Right lobe of liver (tissue), 6 donors: ENCODE results near the gene PSMB7. TPM values are rescaled to one million over a fixed set of nuclear protein-coding genes. Genes with fewer than 3 reads are reported as not detected.

Source experiments
- ATAC-seq, 4 donors: fragments of 200-7000 bp; cut with Tn5 transposase; one replicate each; pipeline ENCODE4 v1.9.1; 2020; ENCODE audit warnings: mild to moderate bottlenecking in 4 of 4, moderate library complexity in 4 of 4
- DNase-seq, 3 donors: peaks; one replicate each; pipeline ENCODE4 v3.0.0-alpha.2; 2020
- H3K27ac ChIP-seq, 3 donors: fragments of 200-600 bp; one replicate each; pipeline ENCODE4 v1.8.0; 2022
- H3K27me3 ChIP-seq, 2 donors: fragments of 200-600 bp; one replicate each; pipeline ENCODE4 v1.8.0; 2022
- H3K36me3 ChIP-seq, 4 donors: fragments of 200-600 bp; sonication (generic) in 1 of 4; one replicate each; pipeline versions ENCODE4 v1.5.1 to v1.8.0; 2017 to 2022; ENCODE audit warnings: control low read depth in 1 of 4
- H3K4me1 ChIP-seq, 4 donors: fragments of 200-600 bp; sonication (generic) in 1 of 4; one replicate each; pipeline versions ENCODE4 v1.5.1 to v1.8.0; 2017 to 2022; ENCODE audit warnings: control low read depth in 1 of 4
- H3K4me3 ChIP-seq, 3 donors: fragments of 200-600 bp; one replicate each; pipeline ENCODE4 v1.8.0; 2022
- H3K9me3 ChIP-seq, 4 donors: fragments of 200-600 bp; sonication (generic) in 1 of 4; one replicate each; pipeline versions ENCODE4 v1.5.1 to v1.8.0; 2017 to 2022; ENCODE audit warnings: control low read depth in 1 of 4
- CTCF ChIP-seq, 4 donors: fragments of 200-600 bp in 3 of 4; fragments of 450-650 bp in 1 of 4; IDR thresholded peaks; one replicate each; pipeline versions ENCODE4 v1.5.1 to v1.8.0; 2016 to 2022; ENCODE audit warnings: antibody characterized with exemption in 4 of 4, mild to moderate bottlenecking in 2 of 4
- POLR2A ChIP-seq: fragments of 450-650 bp; IDR thresholded peaks from one replicate; pipeline ENCODE4 v1.6.1; 2017; ENCODE audit warnings: antibody characterized with exemption, mild to moderate bottlenecking
- WGBS: methylation state at CpG from one replicate; pipeline ENCODE4 v1.1.6; 2018; ENCODE audit warnings: low coverage, low lambda C conversion rate; ENCODE audit not compliant: insufficient coverage; ENCODE audit errors: missing lambda C conversion rate; 5-methylcytosine and 5-hydroxymethylcytosine counted together
- intact Hi-C, 2 donors: fragments of 100-400 bp; cut with DNase I; formaldehyde crosslinking; loops; one replicate each; pipeline versions ENCODE4 v1.11.2 to v1.14.1; 2022
- total RNA-seq, 6 experiments: library from RNA; depleted of rRNA in 2 of 6; stranded (reverse); fragments of >200 nt in 2 of 6; fragmentation: NEBNext Ultra II Directional in 3 of 6; extraction: Animal tissue kit (Norgen Biotek cat#: 25700) in 3 of 6; gene quantifications; one replicate each; pipeline versions ENCODE4 v1.1.0 to v1.2.4, GENCODE V29; 2016 to 2023
- donor health status: DM: no; HTN: yes; CAD: no.
- donor health status: DM: no; HTN: no; CAD: no.
- donor health status: DM: no; HTN: no; CAD: no.
- donor health status: DM: no; HTN: yes; CAD: no.
- donor health status: DM: no; HTN: yes; CAD: no.

Gene PSMB7
- total RNA-seq, 6 experiments from 2014 or later: 76.4 to 196 (median 96.8) TPM

- H3K4me1 ChIP-seq: no peaks in the 10 kb centered on the region
- peaks cover 4 to 63% (median 32%) of the 10 kb centered on the region in 4 donors for H3K36me3 ChIP-seq
These were observed 88.9 kb downstream of the PSMB7 start for GRCh38 chr9:124326378-124326777.

DNA sequence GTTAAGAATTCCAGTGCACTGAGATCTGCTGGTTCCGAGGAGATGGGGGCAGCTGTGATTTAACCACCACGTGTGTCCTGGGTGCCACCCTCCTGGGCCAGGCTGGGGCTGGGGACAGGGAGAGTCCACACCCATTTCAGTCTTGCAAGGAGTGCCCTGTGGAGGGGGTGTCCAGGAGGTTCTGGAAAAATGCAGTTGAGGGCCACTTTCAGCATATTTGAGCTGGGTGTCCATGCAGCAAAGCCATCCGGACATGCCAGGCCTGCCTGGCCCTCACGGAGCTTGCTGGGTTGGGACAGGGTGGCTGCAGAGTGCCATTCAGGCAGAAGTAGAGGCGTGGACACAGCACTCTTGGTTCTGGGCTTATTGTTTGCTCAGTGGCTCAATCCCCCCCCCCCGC is 89.4 kb downstream of the PSMB7 start:
- no peak overlapping the region for H3K4me3 ChIP-seq
- no peaks in the 10 kb centered on the region for H3K4me1 ChIP-seq
- intact Hi-C loops: loop anchor here in 1 of 2 donors (10.0 kb wide), 1 partner anchor 191 kb away; no protein-coding TSS in a partner anchor
- H3K27me3 ChIP-seq: no peaks in the 10 kb centered on the region
- WGBS: 100% methylated on average over 1 of the region's 6 CpGs
- ATAC-seq (no peak), DNase-seq (no peak)
- peaks cover 4 to 66% (median 31%) of the 10 kb centered on the region in 4 donors for H3K36me3 ChIP-seq
- TF ChIP-seq POLR2A (no peak), CTCF (IDR thresholded peaks at IDR 0.05) (no peak)
- H3K27ac ChIP-seq: no peak overlapping the region
- no peaks in the 10 kb centered on the region for H3K9me3 ChIP-seq

More at GRCh38 chr9:124326378-124326777, 88.9 kb downstream of the PSMB7 start:
- Histone ChIP-seq H3K27me3 (no peaks in the 10 kb centered on the region), H3K27ac (no peak overlapping the region), H3K4me3 (no peak overlapping the region), H3K9me3 (no peaks in the 10 kb centered on the region)
- 94% methylated on average over 16 of the region's 21 CpGs for WGBS
- intact Hi-C loops: loop anchor here in 1 of 2 donors (10.0 kb wide), 1 partner anchor 192 kb away; no protein-coding TSS in a partner anchor
- DNase-seq: no peak
- no peak for ATAC-seq
- TF ChIP-seq CTCF (IDR thresholded peaks at IDR 0.05) (no peak), POLR2A (no peak)

GRCh38 chr9:124323904-124324303 is 91.3 kb downstream of the PSMB7 start:
- TF ChIP-seq POLR2A (no peak), CTCF (IDR thresholded peaks at IDR 0.05) (no peak)

GRCh38 chr9:124322618-124323432 is 92.4 kb downstream of the PSMB7 start:
- H3K27me3 ChIP-seq: no peaks in the 10 kb centered on the region
- ATAC-seq (no peak), DNase-seq (no peak)
- no peaks in the 10 kb centered on the region for H3K9me3 ChIP-seq
- H3K4me1 ChIP-seq: no peaks in the 10 kb centered on the region
- WGBS: 89% methylated on average over 9 of the region's 18 CpGs
- intact Hi-C loops: loop anchor here in 1 of 2 donors (10.0 kb wide), 1 partner anchor 188 kb away; no protein-coding TSS in a partner anchor
- H3K4me3 ChIP-seq: no peak overlapping the region
- peaks cover 3 to 41% (median 15%) of the 10 kb centered on the region in 4 donors for H3K36me3 ChIP-seq
- H3K27ac ChIP-seq: no peak overlapping the region
- TF ChIP-seq CTCF (IDR thresholded peaks at IDR 0.05): no peak
- no peak for TF ChIP-seq POLR2A

More at GRCh38 chr9:124323904-124324303, 91.3 kb downstream of the PSMB7 start:
- Histone ChIP-seq H3K9me3 (no peaks in the 10 kb centered on the region), H3K36me3 (peaks cover 4 to 48% (median 24%) of the 10 kb centered on the region in 4 donors), H3K4me3 (no peak overlapping the region), H3K4me1 (no peaks in the 10 kb centered on the region), H3K27me3 (no peaks in the 10 kb centered on the region), H3K27ac (no peak overlapping the region)
- 86% methylated on average over 5 of the region's 10 CpGs for WGBS
- intact Hi-C loops: loop anchor here in 1 of 2 donors (10.0 kb wide), 1 partner anchor 189 kb away; no protein-coding TSS in a partner anchor
- ATAC-seq (no peak), DNase-seq (no peak)
